ENCODE measurements around the gene BMP8A. TPM values are rescaled to one million over a fixed set of nuclear protein-coding genes. Genes with fewer than 3 reads are reported as not detected.
"Not testable (repeated sequence)": the region's sequence is repeated elsewhere in the genome, so short reads cannot be mapped to it uniquely, and the experiment has no call there.

BMP8A gene
- total RNA-seq, 1 donor from 2014 or later: not detected

DNA sequence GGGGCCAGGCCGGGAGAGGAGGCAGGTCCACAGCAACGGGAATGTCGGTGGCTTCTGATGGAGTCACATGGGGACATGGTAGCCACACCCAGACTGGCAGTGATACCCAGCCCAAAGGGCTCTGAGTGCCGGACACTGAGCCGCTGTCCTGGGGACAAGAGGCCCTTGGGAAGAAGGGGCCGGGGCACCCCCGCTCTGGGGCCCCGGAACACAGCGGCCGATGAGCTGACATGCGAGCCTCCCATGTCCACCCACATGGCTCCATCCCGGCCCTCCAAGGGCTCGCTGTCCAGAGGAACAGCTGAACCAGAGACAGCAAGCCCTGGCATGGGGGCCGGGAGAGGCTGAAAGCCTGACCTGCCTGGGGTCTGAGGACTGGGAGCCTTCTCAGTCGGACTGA lies 7.4 kb downstream of the BMP8A start:
- DNase-seq; intact Hi-C loops (cut with micrococcal nuclease): not testable (repeated sequence)
- peak; percentile 11 for ATAC-seq

DNA sequence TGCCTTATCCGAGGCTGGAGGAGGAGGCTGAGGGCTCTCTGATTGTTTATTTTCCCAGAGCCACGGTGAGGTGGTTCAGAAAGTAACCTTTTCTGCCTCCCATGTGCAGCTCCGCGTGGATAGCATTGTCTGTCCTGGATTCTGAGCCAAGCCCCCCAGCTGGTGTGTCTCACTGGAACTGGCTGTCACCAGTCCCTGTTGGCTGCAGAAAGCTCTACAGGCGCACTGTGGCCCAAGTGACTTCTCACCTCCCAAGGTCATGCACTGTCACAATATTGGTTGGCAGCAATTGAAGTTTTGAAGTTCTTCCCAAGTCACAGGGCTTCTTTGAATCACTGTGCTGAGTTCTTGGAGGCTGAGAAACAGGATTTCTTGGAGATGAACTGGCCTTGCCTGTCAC lies 8.2 kb downstream of the BMP8A start:
- DNase-seq: peak; percentile 62
- intact Hi-C loops (cut with micrococcal nuclease): no loop called here
- peak; percentile 86 for ATAC-seq

DNA sequence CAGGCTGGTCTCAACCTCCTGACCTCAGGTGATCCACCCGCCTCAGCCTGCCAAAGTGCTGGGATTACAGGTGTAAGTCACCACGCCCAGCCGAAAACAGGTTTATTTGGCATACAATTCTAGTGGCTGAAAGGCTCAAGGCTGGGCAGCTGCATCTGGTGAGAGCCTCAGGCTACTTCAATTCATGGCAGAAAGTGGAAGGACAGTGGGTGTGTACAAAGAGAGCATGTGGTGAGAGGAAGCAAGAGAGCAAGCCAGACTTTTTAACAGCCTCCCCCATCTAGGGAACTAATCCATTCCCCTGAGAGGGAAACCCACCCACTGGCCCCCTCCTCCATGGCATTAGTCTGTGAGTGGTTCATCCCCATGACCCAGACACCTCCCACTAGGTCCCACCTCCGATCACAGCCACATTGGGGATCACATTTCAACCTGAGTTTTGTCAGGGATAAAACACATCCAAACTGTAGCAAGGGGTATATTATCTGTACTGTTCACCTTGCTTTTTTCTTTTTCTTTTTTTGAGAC lies 9.5 kb downstream of the BMP8A start:
- no peak for DNase-seq
- intact Hi-C loops (cut with micrococcal nuclease): no loop called here
- no peak for ATAC-seq

DNA sequence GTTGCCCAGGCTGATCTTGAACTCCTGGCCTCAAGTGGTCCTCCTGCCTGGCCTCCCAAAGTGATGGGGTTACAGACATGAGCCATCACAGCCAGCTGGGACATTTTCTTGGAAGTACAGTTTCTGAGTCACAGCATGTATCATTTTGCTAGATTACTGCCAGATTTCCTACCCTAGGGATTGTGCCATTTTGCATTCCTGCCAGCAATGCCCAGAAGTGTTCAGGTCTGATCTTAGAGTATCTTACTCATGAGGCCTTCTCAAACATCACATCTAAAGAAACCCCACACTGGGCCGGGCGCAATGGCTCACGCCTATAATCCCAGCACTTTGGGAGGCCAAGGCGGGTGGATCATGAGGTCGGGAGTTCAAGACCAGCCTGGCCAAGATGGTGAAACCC lies 10.2 kb downstream of the BMP8A start:
- intact Hi-C loops (cut with micrococcal nuclease): no loop called here
- ATAC-seq (no peak), DNase-seq (no peak)

DNA sequence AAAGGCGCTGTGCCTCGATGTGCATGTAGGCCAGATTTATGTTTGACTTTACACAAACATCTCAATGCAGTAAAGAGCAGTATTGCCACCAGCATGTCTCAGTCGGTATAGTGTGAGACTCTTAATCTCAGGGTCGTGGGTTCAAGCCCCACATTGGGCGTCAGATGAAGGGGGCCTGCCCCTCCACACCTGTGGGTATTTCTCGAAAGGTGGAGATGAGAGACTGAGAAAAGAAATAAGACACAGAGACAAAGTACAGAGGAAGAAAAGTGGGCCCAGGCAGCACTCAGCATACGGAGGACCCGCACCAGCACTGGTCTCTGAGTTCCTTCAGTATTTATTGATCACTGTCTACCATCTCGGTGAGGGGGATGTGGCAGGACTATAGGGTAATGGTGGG lies 13.0 kb downstream of the BMP8A start:
- DNase-seq; intact Hi-C loops (cut with micrococcal nuclease); ATAC-seq: not testable (repeated sequence)

DNA sequence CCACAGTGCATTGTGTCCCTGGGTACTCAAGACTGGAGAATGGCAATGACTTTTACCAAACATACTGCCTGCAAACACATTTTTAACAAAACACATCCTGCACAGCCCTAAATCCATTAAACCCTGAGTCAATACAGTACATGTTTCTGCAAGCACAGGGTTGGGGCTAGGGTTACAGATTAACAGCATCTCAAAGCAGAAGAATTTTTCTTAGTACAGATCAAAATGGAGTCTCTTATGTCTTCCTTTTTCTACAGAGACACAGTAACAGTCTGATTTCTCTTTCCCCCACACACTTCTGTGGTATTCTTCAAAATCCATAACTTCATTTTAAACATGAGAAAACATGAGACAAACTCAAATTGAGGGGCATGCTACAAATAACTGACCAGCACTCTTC lies 13.9 kb downstream of the BMP8A start:
- intact Hi-C loops (cut with micrococcal nuclease): no loop called here
- no peak for ATAC-seq
- no peak for DNase-seq

DNA sequence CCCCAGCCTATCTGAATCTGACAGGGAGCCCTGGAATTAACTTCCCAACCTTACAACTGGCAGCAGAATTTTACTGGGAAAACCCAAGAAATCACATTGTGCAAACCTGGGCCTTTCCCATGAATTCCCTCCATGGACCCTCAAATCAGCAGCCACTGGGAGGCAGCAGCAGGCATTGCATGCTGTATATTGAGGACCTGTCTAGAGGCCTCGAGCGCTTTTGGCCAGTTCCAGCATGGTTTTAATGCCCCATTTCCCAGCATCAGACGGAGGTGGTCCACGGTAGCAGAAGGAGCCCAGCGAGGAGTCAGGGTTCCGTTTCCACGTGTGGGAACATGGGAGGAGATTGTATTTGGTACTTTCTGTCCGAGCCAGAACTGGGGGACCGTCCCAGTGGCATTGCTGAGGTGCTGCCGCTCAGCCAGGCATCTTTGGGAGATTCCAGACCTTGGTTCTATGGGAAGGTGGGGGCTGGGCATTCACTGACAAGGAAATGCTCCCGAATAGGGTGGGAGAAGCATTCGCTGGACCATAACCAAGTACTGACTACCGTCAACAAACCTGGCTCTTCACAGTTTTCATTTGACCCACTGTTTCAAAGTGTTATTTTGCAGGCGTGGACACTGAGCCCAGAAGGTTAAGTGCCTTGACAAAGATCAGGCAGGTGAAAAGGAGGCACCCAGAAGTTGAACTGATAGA lies 15.9 kb downstream of the BMP8A start:
- DNase-seq (no peak), ATAC-seq (no peak)
- intact Hi-C loops (cut with micrococcal nuclease): no loop called here

DNA sequence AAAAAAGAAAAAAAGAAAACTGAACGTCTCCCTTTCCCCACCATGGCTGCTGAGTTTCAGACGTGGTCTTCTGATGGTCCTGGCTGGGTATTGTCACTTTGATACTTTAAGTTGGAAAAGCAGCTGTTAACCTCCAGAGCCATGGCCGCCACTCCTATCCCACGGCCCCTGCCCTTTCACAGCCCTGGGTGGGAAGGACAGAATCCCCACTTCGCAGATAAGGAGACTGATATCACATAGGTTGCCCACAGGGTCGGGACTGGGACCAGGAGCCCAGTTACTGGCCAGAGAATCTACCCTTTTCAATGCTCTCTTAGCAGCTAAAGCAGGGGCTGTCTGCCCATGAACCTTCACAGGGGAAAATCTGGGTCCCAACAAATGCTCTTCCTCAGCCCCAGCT lies 16.8 kb downstream of the BMP8A start:
- ATAC-seq (no peak), DNase-seq (no peak)
- intact Hi-C loops (cut with micrococcal nuclease): no loop called here

DNA sequence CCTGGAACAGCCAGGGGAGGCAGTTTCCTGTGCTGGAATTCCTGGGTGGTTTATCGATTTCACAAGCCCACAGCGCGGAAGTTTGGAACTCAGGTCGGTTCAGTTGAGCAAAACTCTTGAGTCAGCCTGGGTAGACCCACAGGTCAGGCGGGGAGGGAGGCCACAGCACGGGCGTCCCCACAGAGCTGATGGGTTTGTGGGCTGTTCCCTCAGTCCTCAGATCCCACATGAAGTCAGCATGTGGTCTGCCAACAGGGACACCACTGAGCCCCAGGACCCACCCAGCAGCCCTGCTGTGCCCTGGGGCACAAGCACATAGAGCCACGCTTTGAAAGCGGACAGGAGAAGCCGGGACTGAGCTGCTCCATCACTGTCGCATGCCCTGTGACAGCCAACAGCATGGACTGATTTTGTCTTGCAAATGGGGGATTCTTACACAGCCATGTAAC lies 17.4 kb downstream of the BMP8A start:
- ATAC-seq (no peak), DNase-seq (no peak)
- intact Hi-C loops (cut with micrococcal nuclease): no loop called here

DNA sequence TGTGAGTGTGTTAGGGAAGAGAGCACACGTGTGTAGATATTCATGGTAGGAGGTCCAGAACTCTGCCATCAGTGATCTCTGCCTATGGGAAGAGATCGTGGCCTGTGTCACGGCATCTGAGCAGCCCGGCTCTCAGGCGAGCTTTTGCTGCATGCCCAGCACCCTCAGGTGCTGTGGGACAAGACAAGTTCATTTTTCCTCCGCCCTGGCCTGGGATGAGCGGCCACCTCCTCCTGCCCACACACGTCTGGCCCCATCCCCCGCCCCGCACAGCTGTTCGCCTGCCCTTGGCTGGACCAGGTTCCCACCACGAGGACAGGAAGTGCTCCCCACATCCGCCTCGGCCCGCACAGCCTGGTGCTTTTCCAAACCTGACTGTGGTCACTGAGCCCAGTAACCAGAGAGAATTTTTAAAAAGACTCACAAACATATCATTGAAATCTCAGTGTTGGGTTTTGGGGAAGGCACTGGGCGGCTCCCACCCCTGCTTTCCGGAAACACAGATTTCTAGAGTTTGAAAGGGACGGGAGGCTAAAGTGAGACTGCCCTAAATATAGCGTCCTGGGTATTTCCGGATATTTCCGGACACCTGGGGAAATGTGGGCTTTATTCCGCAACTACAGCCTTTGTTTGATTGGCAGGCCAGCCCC lies 18.0 kb downstream of the BMP8A start:
- intact Hi-C loops (cut with micrococcal nuclease): no loop called here
- DNase-seq: peak; percentile 65
- ATAC-seq: peak; percentile 74

DNA sequence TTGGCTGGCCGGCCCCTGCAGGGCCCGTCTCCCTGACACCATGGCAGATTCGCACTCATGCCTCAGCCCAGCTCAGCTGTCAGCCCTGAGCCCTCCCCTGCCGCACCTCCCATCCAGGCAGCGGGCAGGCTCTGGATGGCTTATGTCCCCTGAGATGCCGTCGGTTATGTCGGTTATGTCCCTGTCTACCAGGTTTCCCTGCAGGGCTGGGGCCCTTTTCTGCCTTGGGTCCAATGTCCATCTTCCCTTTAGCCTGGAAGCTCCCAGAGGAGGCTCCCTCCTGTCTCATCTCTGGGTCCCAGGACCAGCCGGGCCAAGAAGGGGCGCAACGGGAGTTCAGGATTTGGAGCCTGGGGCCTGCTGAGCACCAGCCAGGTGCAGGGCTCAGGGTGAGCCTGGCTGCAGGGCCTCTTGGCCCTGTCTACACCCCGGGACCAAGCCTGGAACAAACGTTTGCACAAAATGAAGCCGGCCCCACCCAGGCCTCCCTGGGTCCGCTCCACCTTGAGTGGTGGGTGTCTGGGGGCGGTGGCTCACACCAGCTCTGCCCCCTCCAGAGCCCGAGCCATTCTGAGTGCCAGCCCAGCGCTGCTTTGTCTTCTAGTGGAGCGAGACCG lies 19.2 kb downstream of the BMP8A start:
- intact Hi-C loops (cut with micrococcal nuclease); ATAC-seq; DNase-seq: not testable (repeated sequence)

DNA sequence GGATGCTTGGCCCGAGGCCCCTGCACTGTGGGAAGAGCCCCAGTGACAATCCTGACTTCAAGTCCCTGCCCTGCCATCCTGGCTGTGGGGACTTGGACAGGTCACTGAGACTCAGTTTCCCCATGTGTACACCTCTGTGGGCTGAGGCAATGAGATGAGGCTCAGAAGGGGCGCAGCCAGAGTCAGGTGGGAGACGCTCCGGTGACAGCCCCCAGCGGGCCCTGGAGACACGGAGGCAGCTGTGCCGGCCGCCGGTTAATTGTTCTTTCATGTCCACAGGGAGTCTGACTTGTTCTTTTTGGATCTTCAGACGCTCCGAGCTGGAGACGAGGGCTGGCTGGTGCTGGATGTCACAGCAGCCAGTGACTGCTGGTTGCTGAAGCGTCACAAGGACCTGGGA lies 20.0 kb downstream of the BMP8A start:
- intact Hi-C loops (cut with micrococcal nuclease); DNase-seq; ATAC-seq: not testable (repeated sequence)

DNA sequence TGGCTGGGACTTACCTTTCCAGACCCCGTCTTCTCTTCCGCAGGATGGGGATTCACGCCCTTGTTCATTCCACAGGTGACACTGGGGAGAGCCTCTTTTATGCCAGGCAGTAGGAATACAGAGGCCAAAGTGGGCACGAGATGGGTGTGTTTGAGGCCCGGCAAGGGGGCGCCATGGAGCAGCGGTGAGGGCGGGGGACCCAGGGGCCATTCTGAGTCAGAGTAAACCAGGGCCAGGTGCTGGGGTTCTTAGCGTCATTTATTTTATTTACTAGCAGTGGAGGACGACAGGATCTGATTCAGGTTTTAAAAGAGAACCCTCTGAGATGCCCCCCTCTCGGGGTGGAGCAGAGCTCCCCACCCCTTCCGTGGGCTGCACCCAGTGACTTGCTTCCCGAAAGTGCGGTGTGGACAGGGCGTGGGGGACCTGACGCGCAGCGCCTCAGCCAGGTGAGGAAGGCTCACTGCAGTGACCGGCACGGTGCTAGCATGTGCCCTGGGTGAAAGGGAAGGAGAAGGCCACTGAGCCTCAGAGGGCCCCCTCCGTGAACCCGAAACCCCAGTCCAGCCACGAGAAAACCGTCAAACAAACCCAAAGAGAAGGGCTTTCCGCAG lies 20.9 kb downstream of the BMP8A start:
- ATAC-seq; intact Hi-C loops (cut with micrococcal nuclease); DNase-seq: not testable (repeated sequence)

DNA sequence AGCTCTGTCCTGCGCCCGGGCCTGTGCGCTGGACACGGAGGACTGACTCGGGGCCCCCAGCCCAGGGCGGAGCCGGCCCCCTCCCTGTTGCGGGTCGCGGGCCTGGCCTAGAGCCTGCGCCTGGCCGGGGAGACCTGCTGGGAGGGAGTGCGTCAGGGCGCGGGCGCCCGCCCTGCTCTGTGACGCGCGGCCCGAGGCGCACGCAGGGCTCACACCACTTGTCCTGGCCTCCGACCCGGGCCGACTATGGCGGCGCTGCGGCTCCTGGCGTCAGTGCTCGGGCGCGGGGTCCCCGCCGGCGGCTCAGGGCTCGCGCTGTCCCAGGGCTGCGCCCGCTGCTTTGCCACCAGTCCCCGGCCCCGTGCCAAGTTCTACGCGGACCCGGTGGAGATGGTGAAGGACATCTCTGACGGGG lies 23.3 kb downstream of the BMP8A start:
- intact Hi-C loops (cut with micrococcal nuclease): not testable (repeated sequence)
- peak; percentile 50 for DNase-seq
- ATAC-seq: peak; percentile 88

DNA sequence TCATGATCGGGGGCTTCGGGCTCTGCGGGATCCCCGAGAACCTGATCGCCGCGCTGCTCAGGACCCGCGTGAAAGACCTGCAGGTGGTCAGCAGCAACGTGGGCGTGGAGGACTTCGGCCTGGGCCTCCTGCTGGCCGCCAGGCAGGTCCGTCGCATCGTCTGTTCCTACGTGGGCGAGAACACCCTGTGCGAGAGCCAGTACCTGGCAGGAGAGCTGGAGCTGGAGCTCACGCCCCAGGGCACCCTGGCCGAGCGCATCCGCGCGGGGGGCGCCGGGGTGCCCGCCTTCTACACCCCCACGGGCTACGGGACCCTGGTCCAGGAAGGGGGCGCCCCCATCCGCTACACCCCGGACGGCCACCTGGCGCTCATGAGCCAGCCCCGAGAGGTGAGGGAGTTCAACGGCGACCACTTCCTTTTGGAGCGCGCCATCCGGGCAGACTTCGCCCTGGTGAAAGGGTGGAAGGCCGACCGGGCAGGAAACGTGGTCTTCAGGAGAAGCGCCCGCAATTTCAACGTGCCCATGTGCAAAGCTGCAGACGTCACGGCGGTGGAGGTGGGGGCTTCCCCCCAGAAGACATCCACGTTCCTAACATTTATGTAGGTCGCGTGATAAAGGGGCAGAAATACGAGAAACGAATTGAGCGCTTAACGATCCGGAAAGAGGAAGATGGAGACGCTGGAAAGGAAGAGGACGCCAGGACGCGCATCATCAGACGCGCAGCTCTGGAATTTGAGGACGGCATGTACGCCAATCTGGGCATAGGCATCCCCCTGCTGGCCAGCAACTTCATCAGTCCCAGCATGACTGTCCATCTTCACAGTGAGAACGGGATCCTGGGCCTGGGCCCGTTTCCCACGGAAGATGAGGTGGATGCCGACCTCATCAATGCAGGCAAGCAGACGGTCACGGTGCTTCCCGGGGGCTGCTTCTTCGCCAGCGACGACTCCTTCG lies 24.0 kb downstream of the BMP8A start:
- DNase-seq; intact Hi-C loops (cut with micrococcal nuclease): not testable (repeated sequence)
- peak; percentile 46 for ATAC-seq

DNA sequence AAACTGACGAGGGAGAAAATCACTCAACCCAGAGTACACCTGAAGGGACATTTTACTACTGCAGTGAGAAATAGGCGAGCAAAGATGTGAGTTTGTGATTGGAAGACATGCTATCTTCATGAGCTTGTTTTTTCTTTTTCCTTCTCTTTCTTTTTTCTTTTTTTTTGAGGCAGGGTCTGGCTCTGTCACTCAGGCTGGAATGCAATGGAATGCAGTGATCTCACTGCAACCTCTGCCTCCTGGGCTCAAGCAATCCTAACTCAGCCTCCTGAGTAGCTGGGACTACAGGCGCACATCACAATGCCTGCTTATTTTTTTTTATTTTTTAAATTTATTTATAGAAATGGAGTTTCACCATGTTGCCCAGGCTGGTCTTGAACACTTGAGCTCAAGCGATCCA lies 25.4 kb downstream of the BMP8A start:
- intact Hi-C loops (cut with micrococcal nuclease); DNase-seq; ATAC-seq: not testable (repeated sequence)

DNA sequence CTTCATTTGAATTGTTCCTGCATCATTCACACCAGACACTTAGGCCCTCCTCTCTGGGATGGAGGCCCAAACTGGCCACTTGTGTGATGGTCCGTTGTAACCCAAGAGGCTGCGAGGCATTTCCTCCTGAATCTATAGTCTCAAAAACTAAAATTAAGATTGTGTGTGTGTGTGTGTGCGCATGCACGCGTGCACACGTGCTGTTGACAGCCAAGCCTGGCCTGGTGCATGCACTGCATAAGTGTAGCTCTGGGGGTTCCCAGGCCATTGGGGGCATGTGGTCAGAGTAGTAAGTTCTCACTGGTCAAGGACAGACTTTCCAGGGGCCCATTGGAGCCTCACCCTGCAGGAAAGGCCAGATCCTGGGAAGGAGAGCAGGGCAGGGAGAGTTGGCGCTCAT lies 26.5 kb downstream of the BMP8A start:
- intact Hi-C loops (cut with micrococcal nuclease); DNase-seq; ATAC-seq: not testable (repeated sequence)

DNA sequence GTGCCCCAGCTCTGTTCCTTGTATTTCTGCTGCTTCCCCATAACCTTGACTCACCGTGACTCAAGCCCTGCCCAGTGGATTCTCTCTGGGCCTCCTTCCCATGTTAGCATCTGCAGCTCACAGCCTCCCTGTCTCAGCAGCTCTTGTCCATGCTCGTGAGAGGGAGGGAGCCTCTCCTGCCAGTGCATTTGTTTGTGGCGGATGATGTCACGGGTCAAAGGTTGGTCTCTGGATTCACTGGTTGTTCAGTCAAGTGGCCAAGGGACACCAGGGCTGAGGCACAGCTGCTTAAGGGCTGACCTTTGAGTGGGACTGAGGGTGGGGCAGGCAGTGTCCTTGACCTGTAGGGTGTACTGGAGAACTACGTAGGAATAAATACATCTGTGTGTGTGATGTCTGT lies 27.9 kb downstream of the BMP8A start:
- DNase-seq; intact Hi-C loops (cut with micrococcal nuclease); ATAC-seq: not testable (repeated sequence)
